ENCODE results near the gene COL21A1.

COL21A1 gene

DNA sequence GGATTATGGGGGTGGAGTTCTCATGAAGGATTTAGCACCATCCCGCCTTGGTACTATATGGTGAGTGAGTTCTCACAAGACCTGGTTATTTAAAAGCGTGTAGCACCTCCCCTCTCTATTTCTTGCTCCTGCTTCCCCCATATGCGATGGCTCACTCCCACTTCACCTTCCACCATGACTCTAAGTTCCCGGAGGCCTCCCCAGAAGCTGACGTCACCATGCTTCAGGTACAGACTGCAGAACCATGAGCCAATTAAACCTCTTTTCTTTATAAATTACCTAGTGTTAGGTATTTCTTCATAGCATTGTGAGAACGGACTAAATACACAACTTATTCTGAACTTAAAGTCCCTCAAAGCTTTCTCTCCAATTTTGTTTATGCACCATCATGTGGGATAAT, 208.6 kb downstream of the COL21A1 start:
- DNase-seq (ENCODE audit: low read depth, low spot score), result no peak

DNA sequence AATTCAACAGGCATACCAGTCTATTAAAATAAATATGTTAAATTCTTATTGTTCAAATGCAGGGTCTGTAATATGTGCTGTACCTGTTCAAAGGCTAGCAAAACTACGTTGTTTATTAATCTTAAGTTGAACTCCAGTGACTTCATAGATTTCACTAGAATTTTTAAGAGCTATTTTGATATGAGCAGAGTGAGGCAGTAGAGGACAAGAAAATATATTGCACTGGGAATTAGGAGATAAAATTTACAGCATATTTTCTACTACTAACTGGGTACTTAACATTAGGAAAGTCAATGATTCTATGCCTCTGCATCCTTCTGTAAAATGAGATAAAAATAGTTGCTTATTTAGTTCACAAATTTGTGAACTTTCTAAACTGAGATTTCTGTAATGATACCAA, 209.8 kb downstream of the COL21A1 start:
- Histone ChIP-seq H3K4me1 (ENCODE audit: control insufficient read depth, insufficient read depth, low read length) (no peaks in the 10 kb centered on the region), H3K27me3 (ENCODE audit: control insufficient read depth, insufficient read depth, low read length) (no peaks in the 10 kb centered on the region), H3K4me3 (ENCODE audit: low read length) (no peak overlapping the region), H3K9me3 (ENCODE audit: control insufficient read depth, insufficient read depth, low read length) (no peaks in the 10 kb centered on the region), H3K27ac (ENCODE audit: low read length) (no peak overlapping the region), H3K36me3 (ENCODE audit: control insufficient read depth, insufficient read depth, low read length) (no peaks in the 10 kb centered on the region)
- no peak for DNase-seq (ENCODE audit: low read depth, low spot score)
- WGBS (ENCODE audit: insufficient coverage, insufficient read length), result no CpG with 5 or more reads among the region's 1 CpG

More for the DNA sequence above, 208.6 kb downstream of the COL21A1 start:
- WGBS (ENCODE audit: insufficient coverage, insufficient read length), result no CpG with 5 or more reads among the region's 6 CpGs
- Histone ChIP-seq H3K4me3 (ENCODE audit: low read length) (no peak overlapping the region), H3K27me3 (ENCODE audit: control insufficient read depth, insufficient read depth, low read length) (no peaks in the 10 kb centered on the region), H3K27ac (ENCODE audit: low read length) (no peak overlapping the region), H3K36me3 (ENCODE audit: control insufficient read depth, insufficient read depth, low read length) (no peaks in the 10 kb centered on the region), H3K9me3 (ENCODE audit: control insufficient read depth, insufficient read depth, low read length) (no peaks in the 10 kb centered on the region), H3K4me1 (ENCODE audit: control insufficient read depth, insufficient read depth, low read length) (no peaks in the 10 kb centered on the region)

DNA sequence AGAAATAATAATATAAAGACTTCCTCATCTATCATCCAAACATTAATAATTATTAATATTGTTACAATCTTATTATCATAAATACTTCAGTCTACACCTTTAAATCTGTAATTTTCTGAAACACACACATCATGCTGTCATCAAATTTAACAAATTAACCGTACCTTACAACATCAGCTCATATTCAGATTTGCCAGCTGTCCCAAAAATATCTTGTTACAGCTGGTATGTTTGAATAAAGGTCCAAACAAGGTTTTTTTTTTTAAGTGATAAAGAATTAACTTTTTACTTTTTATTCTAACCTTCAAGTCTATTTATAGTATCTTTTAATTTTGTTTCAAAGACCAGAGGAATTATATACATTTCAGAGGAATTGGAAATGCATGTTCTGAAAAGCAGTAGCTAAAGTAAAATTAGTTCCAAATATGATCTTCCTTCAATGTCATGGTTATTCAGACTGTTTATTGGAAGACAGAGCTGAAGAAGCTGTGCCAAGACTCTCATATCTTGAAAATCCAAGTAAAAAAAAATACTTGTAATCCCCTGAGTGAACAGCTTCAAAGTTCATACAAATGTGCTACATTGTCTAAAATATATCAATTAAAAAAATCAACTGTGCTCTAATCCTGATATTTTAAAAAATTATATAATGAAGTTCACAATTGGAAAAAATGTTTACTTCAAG, 210.3 kb downstream of the COL21A1 start:
- no peaks in the 10 kb centered on the region for H3K9me3 ChIP-seq (ENCODE audit: control insufficient read depth, insufficient read depth, low read length)
- DNase-seq (ENCODE audit: low read depth, low spot score), result no peak
- 100% methylated on average over 1 of the region's 1 CpG for WGBS (ENCODE audit: insufficient coverage, insufficient read length)

GRCh38 chr6:56033401-56033800, 214.0 kb downstream of the COL21A1 start:
- no CpG with 5 or more reads among the region's 2 CpGs for WGBS (ENCODE audit: insufficient coverage, insufficient read length)
- DNase-seq (ENCODE audit: low read depth, low spot score), result no peak
- Histone ChIP-seq H3K9me3 (ENCODE audit: control insufficient read depth, insufficient read depth, low read length) (no peaks in the 10 kb centered on the region), H3K4me1 (ENCODE audit: control insufficient read depth, insufficient read depth, low read length) (no peaks in the 10 kb centered on the region), H3K4me3 (ENCODE audit: low read length) (no peak overlapping the region), H3K27ac (ENCODE audit: low read length) (no peak overlapping the region), H3K27me3 (ENCODE audit: control insufficient read depth, insufficient read depth, low read length) (no peaks in the 10 kb centered on the region), H3K36me3 (ENCODE audit: control insufficient read depth, insufficient read depth, low read length) (no peaks in the 10 kb centered on the region)

More for the DNA sequence above, 210.3 kb downstream of the COL21A1 start:
- H3K4me1 ChIP-seq (ENCODE audit: control insufficient read depth, insufficient read depth, low read length), result no peaks in the 10 kb centered on the region
- H3K4me3 ChIP-seq (ENCODE audit: low read length), result no peak overlapping the region
- H3K27ac ChIP-seq (ENCODE audit: low read length), result no peak overlapping the region
- H3K36me3 ChIP-seq (ENCODE audit: control insufficient read depth, insufficient read depth, low read length), result no peaks in the 10 kb centered on the region
- H3K27me3 ChIP-seq (ENCODE audit: control insufficient read depth, insufficient read depth, low read length), result no peaks in the 10 kb centered on the region

DNA sequence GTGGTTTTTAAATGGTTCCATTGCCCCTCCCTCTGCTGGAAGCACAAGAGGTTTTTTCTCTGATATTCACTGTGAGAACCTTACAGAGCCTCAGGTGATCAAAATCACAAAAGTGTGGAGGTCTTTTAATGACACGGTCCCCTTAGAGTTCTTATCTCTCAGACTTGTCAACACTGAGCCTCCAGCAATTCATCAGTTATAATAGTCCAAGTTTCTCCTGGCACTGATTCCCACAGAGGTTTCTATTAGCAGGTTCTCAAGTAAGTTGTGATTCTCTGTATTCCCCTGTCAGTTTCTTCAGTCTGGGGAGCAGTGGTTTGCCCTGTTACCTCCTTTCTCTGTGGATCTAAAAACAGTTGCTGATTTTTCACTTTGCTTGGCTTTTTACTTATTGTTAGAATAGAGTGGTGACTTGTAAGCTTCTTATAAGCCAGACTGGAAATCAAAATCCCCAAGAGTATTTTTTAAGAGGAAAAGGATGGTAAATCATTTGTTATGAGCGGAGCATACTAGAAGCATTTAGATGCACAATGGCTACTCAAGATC, 214.6 kb downstream of the COL21A1 start:
- no peak for DNase-seq (ENCODE audit: low read depth, low spot score)
- WGBS (ENCODE audit: insufficient coverage, insufficient read length), result no CpG with 5 or more reads among the region's 2 CpGs
- H3K4me1 ChIP-seq (ENCODE audit: control insufficient read depth, insufficient read depth, low read length), result no peaks in the 10 kb centered on the region

DNA sequence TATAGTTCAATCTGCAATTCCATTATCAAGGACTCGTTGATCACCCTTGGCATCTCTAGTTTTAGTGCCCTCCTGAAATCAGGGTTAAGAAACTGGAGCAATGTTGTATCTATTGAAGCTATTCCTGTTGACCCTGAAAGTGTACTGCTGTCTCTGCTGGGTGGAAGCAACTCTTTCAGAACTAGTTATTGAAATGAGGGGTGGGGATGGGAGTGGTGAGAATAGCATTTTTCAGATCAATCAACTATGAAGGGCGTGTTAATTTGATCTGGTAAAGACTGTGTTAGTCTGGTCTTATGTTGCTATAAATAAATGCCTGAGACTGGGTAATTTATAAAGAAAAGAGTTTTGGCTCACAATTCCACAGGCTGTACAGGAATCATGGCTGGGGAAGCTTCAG, 219.5 kb downstream of the COL21A1 start:
- no peak overlapping the region for H3K27ac ChIP-seq (ENCODE audit: low read length)
- no peaks in the 10 kb centered on the region for H3K4me1 ChIP-seq (ENCODE audit: control insufficient read depth, insufficient read depth, low read length)
- H3K27me3 ChIP-seq (ENCODE audit: control insufficient read depth, insufficient read depth, low read length), result no peaks in the 10 kb centered on the region
- H3K4me3 ChIP-seq (ENCODE audit: low read length), result no peak overlapping the region
- H3K36me3 ChIP-seq (ENCODE audit: control insufficient read depth, insufficient read depth, low read length), result no peaks in the 10 kb centered on the region
- DNase-seq (ENCODE audit: low read depth, low spot score), result no peak
- no peaks in the 10 kb centered on the region for H3K9me3 ChIP-seq (ENCODE audit: control insufficient read depth, insufficient read depth, low read length)
- no CpG with 5 or more reads among the region's 2 CpGs for WGBS (ENCODE audit: insufficient coverage, insufficient read length)

More for the DNA sequence above, 214.6 kb downstream of the COL21A1 start:
- H3K36me3 ChIP-seq (ENCODE audit: control insufficient read depth, insufficient read depth, low read length), result no peaks in the 10 kb centered on the region
- no peaks in the 10 kb centered on the region for H3K9me3 ChIP-seq (ENCODE audit: control insufficient read depth, insufficient read depth, low read length)
- H3K27me3 ChIP-seq (ENCODE audit: control insufficient read depth, insufficient read depth, low read length), result no peaks in the 10 kb centered on the region
- no peak overlapping the region for H3K4me3 ChIP-seq (ENCODE audit: low read length)
- H3K27ac ChIP-seq (ENCODE audit: low read length), result no peak overlapping the region

DNA sequence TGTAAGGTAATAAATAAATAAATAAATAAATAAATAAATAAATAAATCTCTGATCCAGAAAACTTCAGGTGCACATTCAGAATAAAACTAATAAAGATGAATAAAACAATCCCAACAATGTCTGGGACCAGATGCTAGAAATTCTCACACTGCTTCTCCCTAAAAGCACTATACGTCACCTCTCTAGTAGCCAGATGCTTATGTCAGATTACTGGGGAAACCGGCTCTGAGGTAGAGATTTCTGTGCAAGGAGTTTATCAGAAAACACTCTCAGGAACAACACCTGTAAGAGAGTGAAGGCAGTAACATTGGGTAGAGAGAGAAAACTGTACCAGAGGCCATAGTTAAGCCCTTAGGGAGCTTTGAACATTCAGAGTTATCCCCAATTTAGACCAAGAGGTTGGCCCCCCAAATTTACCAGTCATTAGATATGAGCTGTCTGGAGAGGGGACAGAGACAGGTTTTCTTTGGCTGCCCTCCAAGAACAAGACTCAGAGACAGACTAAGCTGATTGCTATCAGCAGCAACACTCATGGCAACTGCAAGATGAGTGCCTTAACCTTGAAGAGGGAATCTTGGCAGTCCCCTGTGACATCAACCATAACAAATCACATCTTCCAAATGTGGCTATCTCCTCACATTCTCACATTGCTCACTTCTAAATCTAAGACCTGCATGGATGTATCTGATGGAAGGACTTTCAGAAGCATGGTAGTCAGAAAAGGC, 220.8 kb downstream of the COL21A1 start:
- Histone ChIP-seq H3K4me1 (ENCODE audit: control insufficient read depth, insufficient read depth, low read length) (no peaks in the 10 kb centered on the region), H3K4me3 (ENCODE audit: low read length) (no peak overlapping the region), H3K9me3 (ENCODE audit: control insufficient read depth, insufficient read depth, low read length) (no peaks in the 10 kb centered on the region), H3K36me3 (ENCODE audit: control insufficient read depth, insufficient read depth, low read length) (no peaks in the 10 kb centered on the region), H3K27ac (ENCODE audit: low read length) (no peak overlapping the region), H3K27me3 (ENCODE audit: control insufficient read depth, insufficient read depth, low read length) (no peaks in the 10 kb centered on the region)
- no peak for DNase-seq (ENCODE audit: low read depth, low spot score)
- no CpG with 5 or more reads among the region's 2 CpGs for WGBS (ENCODE audit: insufficient coverage, insufficient read length)

GRCh38 chr6:56025795-56026194, 221.6 kb downstream of the COL21A1 start:
- DNase-seq (ENCODE audit: low read depth, low spot score), result no peak
- no peak overlapping the region for H3K27ac ChIP-seq (ENCODE audit: low read length)
- no peaks in the 10 kb centered on the region for H3K9me3 ChIP-seq (ENCODE audit: control insufficient read depth, insufficient read depth, low read length)

GRCh38 chr6:56024931-56025330, 222.4 kb downstream of the COL21A1 start:
- Histone ChIP-seq H3K4me1 (ENCODE audit: control insufficient read depth, insufficient read depth, low read length) (no peaks in the 10 kb centered on the region), H3K36me3 (ENCODE audit: control insufficient read depth, insufficient read depth, low read length) (no peaks in the 10 kb centered on the region), H3K27me3 (ENCODE audit: control insufficient read depth, insufficient read depth, low read length) (no peaks in the 10 kb centered on the region), H3K9me3 (ENCODE audit: control insufficient read depth, insufficient read depth, low read length) (no peaks in the 10 kb centered on the region), H3K27ac (ENCODE audit: low read length) (no peak overlapping the region), H3K4me3 (ENCODE audit: low read length) (no peak overlapping the region)
- no peak for DNase-seq (ENCODE audit: low read depth, low spot score)
- WGBS (ENCODE audit: insufficient coverage, insufficient read length), result no CpG with 5 or more reads among the region's 5 CpGs

More at GRCh38 chr6:56025795-56026194, 221.6 kb downstream of the COL21A1 start:
- no peaks in the 10 kb centered on the region for H3K27me3 ChIP-seq (ENCODE audit: control insufficient read depth, insufficient read depth, low read length)
- H3K4me1 ChIP-seq (ENCODE audit: control insufficient read depth, insufficient read depth, low read length), result no peaks in the 10 kb centered on the region
- H3K4me3 ChIP-seq (ENCODE audit: low read length), result no peak overlapping the region
- H3K36me3 ChIP-seq (ENCODE audit: control insufficient read depth, insufficient read depth, low read length), result no peaks in the 10 kb centered on the region

DNA sequence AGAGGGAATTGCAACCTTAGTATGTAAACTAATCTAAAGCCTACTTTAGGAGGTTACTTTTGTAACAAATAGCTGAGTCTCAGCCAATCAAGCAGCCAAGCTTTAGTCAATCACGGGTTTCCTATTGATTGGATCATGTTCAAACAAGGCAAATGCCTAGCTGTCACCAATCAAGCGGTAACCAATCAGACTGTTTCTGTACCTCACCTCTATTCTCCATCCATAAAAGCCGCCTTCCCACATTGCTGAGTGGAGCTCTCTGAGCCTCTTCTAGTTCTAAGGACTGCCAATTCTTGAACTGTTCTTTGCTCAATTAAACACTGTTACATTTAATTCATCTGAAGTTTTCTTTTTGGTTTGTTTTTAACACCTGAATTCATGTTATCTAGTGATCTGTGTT, 223.6 kb downstream of the COL21A1 start:
- no peak for DNase-seq (ENCODE audit: low read depth, low spot score)
- Histone ChIP-seq H3K4me1 (ENCODE audit: control insufficient read depth, insufficient read depth, low read length) (no peaks in the 10 kb centered on the region), H3K36me3 (ENCODE audit: control insufficient read depth, insufficient read depth, low read length) (no peaks in the 10 kb centered on the region), H3K27me3 (ENCODE audit: control insufficient read depth, insufficient read depth, low read length) (no peaks in the 10 kb centered on the region), H3K9me3 (ENCODE audit: control insufficient read depth, insufficient read depth, low read length) (no peaks in the 10 kb centered on the region), H3K4me3 (ENCODE audit: low read length) (no peak overlapping the region), H3K27ac (ENCODE audit: low read length) (no peak overlapping the region)
- WGBS (ENCODE audit: insufficient coverage, insufficient read length), result no CpG with 5 or more reads among the region's 3 CpGs
